GM12801 (cell line): ENCODE measurements around the gene MEIS1.

Experiments used
- TF ChIP-seq, protein P1 (sequence below): IDR thresholded peaks from one replicate; pipeline ENCODE4 v1.5.1; 2011; ENCODE audit warnings: control low read depth; ENCODE audit not compliant: insufficient read length; ENCODE audit errors: extremely low read depth

MEIS1 gene

DNA sequence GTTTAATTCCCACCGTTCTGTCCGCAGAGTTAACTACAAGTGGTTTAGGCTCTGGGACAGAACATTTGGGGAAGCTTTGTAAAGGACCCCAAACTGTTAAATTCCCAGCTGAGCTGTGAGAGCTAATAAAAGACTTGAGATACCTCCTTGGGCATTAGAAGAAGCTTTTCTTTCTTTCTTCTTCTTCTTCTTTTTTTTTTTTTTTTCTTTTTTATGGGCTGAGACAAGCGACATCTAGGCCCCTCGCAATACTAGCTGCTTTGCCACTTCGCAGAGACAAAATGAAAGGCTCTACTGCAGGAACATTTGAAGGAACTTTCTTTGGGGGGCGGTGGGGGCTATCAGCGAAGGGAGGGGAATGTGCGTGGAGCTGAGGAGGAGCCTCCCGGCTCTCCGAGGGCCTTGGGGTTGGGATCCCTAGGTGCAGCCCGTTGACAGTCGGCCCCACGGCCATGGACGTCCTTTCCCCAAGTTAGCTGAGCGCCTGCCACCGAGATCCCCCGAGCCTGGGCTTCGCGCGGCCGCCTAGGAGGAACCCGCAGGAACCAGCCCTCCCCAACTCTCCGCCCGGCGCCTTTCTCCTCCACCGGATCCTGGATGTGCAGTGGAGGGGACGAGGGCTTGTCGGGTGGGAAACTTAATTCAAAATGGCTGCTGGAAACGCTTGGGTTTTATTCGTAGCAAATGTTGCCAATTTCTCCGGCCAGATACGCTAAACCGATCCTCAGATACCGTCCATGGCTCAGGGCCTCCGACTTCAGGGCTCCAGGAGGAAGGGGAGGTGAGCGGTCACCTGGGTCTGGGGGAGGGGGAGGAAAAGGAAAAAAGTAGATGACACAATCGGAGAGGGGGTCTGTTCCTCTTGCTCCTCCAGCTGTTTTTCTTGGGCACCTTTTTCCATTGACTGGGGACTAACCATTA is 4.2 kb downstream of the MEIS1 start:
- TF ChIP-seq, protein P1, sequence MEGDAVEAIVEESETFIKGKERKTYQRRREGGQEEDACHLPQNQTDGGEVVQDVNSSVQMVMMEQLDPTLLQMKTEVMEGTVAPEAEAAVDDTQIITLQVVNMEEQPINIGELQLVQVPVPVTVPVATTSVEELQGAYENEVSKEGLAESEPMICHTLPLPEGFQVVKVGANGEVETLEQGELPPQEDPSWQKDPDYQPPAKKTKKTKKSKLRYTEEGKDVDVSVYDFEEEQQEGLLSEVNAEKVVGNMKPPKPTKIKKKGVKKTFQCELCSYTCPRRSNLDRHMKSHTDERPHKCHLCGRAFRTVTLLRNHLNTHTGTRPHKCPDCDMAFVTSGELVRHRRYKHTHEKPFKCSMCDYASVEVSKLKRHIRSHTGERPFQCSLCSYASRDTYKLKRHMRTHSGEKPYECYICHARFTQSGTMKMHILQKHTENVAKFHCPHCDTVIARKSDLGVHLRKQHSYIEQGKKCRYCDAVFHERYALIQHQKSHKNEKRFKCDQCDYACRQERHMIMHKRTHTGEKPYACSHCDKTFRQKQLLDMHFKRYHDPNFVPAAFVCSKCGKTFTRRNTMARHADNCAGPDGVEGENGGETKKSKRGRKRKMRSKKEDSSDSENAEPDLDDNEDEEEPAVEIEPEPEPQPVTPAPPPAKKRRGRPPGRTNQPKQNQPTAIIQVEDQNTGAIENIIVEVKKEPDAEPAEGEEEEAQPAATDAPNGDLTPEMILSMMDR = no peak

DNA sequence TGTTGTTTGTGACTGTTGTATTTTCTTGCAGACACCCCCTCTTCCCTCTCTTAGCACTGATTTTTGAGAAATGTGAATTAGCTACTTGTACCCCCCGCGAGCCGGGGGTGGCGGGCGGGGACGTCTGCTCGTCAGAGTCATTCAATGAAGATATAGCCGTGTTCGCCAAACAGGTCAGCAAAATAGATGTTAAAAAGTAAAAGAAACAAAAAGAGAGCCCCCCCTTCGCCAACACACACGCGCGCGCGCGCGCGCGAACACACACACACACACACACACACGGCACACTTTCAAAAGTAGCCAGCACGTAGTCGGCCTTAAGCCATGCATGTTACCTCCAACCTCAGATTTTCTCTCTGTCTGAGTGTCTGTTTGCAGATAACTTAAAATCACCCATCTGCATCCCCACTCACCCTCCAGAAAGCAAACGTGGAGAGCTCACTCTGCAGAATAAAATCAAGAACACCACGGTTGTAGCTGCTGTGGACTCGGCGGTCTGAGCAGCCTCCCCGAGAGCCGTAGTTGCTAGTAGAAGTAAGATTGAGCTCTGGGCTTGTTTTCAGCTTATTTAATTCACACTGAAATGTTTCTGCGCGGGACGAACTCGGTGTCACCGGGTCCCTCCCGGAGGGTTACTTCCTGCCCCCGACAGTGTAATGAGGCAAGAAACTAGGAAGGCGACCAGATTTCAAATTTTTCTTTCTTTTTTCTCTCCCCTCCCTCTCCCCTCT is 5.1 kb downstream of the MEIS1 start:
- TF ChIP-seq, protein P1 = no peak

DNA sequence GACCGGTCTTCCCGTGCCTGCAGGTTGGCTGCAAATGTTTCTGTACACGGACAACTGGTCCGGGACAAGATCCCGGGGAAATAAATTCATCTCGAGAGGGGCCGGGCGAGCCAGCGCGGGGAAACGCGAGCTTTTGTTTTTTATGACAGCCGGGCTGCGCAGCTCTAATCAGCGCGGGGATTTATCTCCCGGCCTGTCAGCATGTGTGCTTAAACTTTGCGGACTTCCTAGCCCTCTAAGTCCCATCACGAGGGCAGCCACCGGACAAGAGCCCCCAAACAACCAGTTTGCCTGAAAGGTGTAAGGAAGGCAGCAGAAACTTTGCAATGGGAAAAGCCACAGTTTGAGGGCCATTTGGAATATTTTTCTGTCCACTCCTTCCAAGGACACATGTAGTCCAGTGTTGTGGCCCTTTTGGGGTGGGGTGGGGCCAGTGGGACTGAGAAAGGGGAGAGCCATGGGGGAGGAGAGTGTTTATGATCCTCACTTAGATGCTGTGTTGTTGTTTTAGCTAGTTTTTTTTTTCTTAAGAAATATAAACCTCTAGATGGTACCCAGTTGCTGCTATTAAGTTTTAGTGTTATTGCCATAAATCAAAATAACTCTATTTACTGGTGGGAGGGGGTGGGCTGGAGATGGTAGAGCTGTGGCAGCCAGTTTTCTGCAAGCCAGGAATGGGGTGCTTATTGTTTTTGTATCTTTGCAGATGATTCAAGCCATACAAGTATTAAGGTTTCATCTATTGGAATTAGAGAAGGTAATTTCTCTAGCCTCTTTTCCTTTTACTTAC is 6.0 kb downstream of the MEIS1 start:
- TF ChIP-seq, protein P1 = no peak

DNA sequence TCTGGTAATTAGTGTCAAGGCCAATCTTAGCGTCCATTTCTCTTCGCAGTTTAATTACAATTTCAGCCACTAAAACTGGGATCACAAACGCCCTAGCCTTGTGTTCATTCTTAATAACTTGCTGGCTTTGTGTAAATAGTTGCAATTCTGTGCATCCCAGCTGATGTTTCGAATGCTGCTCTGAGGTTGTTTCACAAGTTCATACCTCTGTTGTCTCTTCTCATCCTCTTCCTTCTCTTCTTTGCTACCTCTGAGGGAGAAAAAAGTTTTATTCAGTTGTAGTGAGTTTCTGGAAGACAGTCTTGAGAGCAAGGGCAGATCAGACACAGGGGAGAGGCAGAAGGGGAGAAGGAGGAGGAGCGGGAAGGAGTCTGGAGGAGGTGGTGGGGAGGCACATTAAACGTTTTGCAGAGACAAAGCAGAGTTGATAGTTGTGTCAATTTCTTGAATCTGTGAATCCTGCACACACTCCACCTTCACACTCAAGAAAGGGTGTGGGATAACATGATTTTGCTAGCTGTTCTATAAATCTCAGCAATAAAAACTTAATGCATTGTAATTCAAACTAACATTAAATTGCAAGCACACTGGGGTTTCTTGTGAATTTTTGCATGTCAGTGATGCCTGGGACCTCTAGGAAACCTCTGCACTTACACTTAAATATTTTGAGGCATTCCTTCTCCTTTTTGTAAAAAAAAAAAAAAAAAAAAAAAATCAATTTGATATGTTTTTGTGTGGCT is 6.8 kb downstream of the MEIS1 start:
- TF ChIP-seq, protein P1 = no peak

DNA sequence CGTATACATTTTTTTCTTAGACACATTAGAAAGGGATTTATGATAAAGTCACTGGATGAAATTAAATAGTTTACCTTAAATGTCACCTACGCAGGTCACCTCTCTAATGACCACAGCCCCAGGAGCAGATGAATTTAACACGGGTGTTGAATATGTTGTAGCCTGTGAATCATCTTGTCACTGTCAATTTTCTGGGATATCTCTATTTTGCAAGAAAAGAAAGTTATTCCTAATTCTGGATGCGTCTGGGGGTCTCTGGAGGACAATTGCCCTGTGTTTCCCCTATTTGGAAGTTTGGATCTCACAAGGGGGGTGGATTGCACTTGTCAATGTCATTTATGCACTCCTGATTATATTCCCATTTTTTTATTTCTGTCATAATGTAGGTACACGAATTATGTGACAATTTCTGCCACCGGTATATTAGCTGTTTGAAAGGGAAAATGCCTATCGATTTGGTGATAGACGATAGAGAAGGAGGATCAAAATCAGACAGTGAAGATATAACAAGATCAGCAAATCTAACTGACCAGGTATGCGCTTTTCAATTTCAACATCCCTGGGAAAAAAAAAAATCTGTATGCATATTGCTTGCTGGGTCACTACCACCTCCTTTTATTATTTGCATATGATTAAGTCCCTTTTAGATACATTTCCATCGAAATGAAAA is 7.7 kb downstream of the MEIS1 start:
- TF ChIP-seq, protein P1 = no peak

DNA sequence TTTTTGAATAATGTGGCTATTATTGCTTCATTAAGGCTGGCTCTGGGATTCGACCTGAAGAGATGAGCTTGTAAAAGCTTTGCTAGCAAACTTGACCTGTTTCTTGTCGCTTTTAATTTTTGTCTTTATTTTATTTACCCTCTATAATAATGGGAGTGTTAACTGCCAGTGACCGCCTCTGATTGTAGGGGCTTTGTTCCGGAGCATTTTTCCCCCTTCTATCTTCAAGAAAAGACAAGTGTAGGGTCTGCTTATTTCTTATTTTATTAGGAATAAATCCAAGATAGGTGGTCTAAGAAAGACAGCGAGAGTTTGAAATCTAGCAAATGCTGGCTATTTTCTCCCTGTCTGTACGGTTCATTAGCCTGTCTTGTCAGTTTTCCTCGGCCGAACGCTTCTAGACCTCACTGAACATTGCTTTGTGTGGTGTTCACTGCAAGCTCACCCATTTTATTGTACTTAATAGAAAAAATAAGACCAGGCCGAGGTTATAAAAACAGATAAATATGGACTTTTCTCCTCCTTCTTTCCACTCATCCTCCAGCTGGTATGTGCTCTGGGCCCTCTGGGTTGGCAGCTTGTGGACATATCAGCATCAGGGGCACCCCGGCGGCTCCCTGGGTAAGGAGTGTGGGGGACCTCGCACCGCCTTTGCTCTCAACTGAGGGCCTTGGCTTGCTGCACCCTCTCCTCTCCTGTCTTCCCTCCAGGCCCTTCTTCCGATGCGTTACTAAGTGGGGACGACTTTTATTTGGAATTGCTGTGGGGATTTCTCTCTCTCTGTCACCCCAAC is 8.5 kb downstream of the MEIS1 start:
- TF ChIP-seq, protein P1 = no peak
